Mesenchymal stem cell (in vitro differentiated cells and primary cell): Measurements from ENCODE around the gene ADAM23.

Source experiments
- DNase-seq: peaks from one replicate; pipeline ENCODE4 v3.0.0-alpha.2; 2013
- H2AFZ ChIP-seq: one replicate; pipeline ENCODE4 v1.6.1; 2013; ENCODE audit warnings: low read depth, mild to moderate bottlenecking, control low read depth, inconsistent platforms, low read length, moderate library complexity
- H2AK5ac ChIP-seq: 2 replicates; pipeline ENCODE4 v1.6.1; 2013; ENCODE audit warnings: low read length, moderate library complexity, mild to moderate bottlenecking, inconsistent platforms; ENCODE audit not compliant: severe bottlenecking
- H2BK120ac ChIP-seq: one replicate; pipeline ENCODE4 v1.6.1; 2013; ENCODE audit warnings: low read depth, mild to moderate bottlenecking, inconsistent platforms, low read length, moderate library complexity
- H2BK12ac ChIP-seq, 2 experiments: one replicate each; pipeline ENCODE4 v1.6.1; 2013; ENCODE audit warnings: inconsistent platforms in 2 of 2, low read length in 2 of 2, mild to moderate bottlenecking in 2 of 2, moderate library complexity in 2 of 2, control low read depth in 1 of 2
- H2BK15ac ChIP-seq: one replicate; pipeline ENCODE4 v1.6.1; 2013; ENCODE audit warnings: mild to moderate bottlenecking, low read depth, inconsistent platforms; ENCODE audit not compliant: poor library complexity, severe bottlenecking
- H2BK5ac ChIP-seq: 2 replicates; pipeline ENCODE4 v1.6.1; 2013; ENCODE audit warnings: low read depth, mild to moderate bottlenecking, low read length, control low read depth, inconsistent platforms; ENCODE audit not compliant: poor library complexity, severe bottlenecking
- H3K14ac ChIP-seq, 2 experiments: one replicate each; pipeline ENCODE4 v1.6.1; 2013; ENCODE audit warnings: inconsistent platforms in 2 of 2, low read length in 2 of 2, control low read depth in 1 of 2, mild to moderate bottlenecking in 1 of 2, moderate library complexity in 1 of 2
- H3K18ac ChIP-seq, 2 experiments: one replicate each; pipeline ENCODE4 v1.6.1; 2013; ENCODE audit warnings: inconsistent platforms in 2 of 2, low read length in 2 of 2, control low read depth in 1 of 2, low read depth in 1 of 2, mild to moderate bottlenecking in 1 of 2
- H3K23ac ChIP-seq, 2 experiments: one replicate each; pipeline ENCODE4 v1.6.1; 2013; ENCODE audit warnings: inconsistent platforms in 2 of 2, low read length in 2 of 2, mild to moderate bottlenecking in 2 of 2, moderate library complexity in 2 of 2, control low read depth in 1 of 2
- H3K27ac ChIP-seq: 2 replicates; pipeline ENCODE4 v1.5.1; 2013; ENCODE audit warnings: mild to moderate bottlenecking, moderate library complexity, low read length, control low read depth, inconsistent platforms; ENCODE audit not compliant: poor library complexity, severe bottlenecking
- H3K27me3 ChIP-seq, 2 experiments: 2 replicates each; pipeline versions ENCODE4 v1.6.1 to v1.7.0; 2013; ENCODE audit warnings: low read length in 2 of 2, mild to moderate bottlenecking in 2 of 2, moderate library complexity in 2 of 2, control low read depth in 1 of 2, inconsistent platforms in 1 of 2; ENCODE audit not compliant: control insufficient read depth in 1 of 2, insufficient read depth in 1 of 2
- H3K36me3 ChIP-seq, 2 experiments: 2 replicates each; pipeline versions ENCODE4 v1.6.1 to v1.7.0; 2013; ENCODE audit warnings: low read length in 2 of 2, control low read depth in 1 of 2, inconsistent platforms in 1 of 2, low read depth in 1 of 2, mild to moderate bottlenecking in 1 of 2; ENCODE audit not compliant: insufficient read depth in 2 of 2, control insufficient read depth in 1 of 2
- H3K4ac ChIP-seq, 2 experiments: one replicate each; pipeline ENCODE4 v1.6.1; 2013; ENCODE audit warnings: inconsistent platforms in 2 of 2, low read length in 2 of 2, mild to moderate bottlenecking in 2 of 2, moderate library complexity in 2 of 2, control low read depth in 1 of 2, low read depth in 1 of 2
- H3K4me1 ChIP-seq: 2 replicates; pipeline ENCODE4 v1.6.1; 2013; ENCODE audit warnings: low read depth, low read length, control low read depth; ENCODE audit not compliant: control insufficient read depth, insufficient read depth
- H3K4me2 ChIP-seq: 2 replicates; pipeline ENCODE4 v1.6.1; 2013; ENCODE audit warnings: low read length, mild to moderate bottlenecking, inconsistent platforms; ENCODE audit not compliant: poor library complexity, severe bottlenecking
- H3K4me3 ChIP-seq, 2 experiments: 2 replicates each; pipeline versions ENCODE4 v1.5.1 to v1.7.0; 2013; ENCODE audit warnings: low read length in 2 of 2, mild to moderate bottlenecking in 2 of 2, control low read depth in 1 of 2, low read depth in 1 of 2; ENCODE audit not compliant: insufficient read depth in 1 of 2
- H3K79me1 ChIP-seq: replicated peaks from 2 replicates; pipeline ENCODE4 v1.6.1; 2013; ENCODE audit warnings: mild to moderate bottlenecking, control low read depth, low read length, inconsistent platforms; ENCODE audit not compliant: poor library complexity, severe bottlenecking
- H3K9ac ChIP-seq: 2 replicates; pipeline ENCODE4 v1.7.0; 2013; ENCODE audit warnings: mild to moderate bottlenecking, low read length, moderate library complexity
- H3K9me3 ChIP-seq: 2 replicates; pipeline ENCODE4 v1.7.0; 2013; ENCODE audit warnings: mild to moderate bottlenecking, low read length; ENCODE audit not compliant: control insufficient read depth
- H4K8ac ChIP-seq: one replicate; pipeline ENCODE4 v1.6.1; 2013; ENCODE audit warnings: inconsistent platforms, mild to moderate bottlenecking, low read length, moderate library complexity
- H4K91ac ChIP-seq: one replicate; pipeline ENCODE4 v1.6.1; 2013; ENCODE audit warnings: mild to moderate bottlenecking, low read length, inconsistent platforms
- WGBS: methylation state at CpG from one replicate; pipeline ENCODE4 v1.1.7; 2013; ENCODE audit warnings: mixed read lengths; 5-methylcytosine and 5-hydroxymethylcytosine counted together

Gene ADAM23

GRCh38 chr2:206488053-206488452 lies 44.7 kb downstream of the ADAM23 start:
- H4K91ac ChIP-seq: no peak overlapping the region
- no peak for DNase-seq
- H3K4me1 ChIP-seq: no peaks in the 10 kb centered on the region
- no peaks in the 10 kb centered on the region for H3K79me1 ChIP-seq
- peaks cover 3% of the 10 kb centered on the region for H3K9me3 ChIP-seq
- H3K4me3 ChIP-seq: no peak overlapping the region
- H3K18ac ChIP-seq: no peak overlapping the region
- no peak overlapping the region for H2AFZ ChIP-seq
- no peak overlapping the region for H2BK15ac ChIP-seq
- H3K4me2 ChIP-seq: no peak overlapping the region
- no peak overlapping the region for H2BK5ac ChIP-seq
- no peak overlapping the region for H4K8ac ChIP-seq
- H2BK120ac ChIP-seq: no peak overlapping the region
- no peak overlapping the region for H3K4ac ChIP-seq
- H3K23ac ChIP-seq: no peak overlapping the region
- H3K27me3 ChIP-seq: no peaks in the 10 kb centered on the region
- H2AK5ac ChIP-seq: no peak overlapping the region
- H3K27ac ChIP-seq: no peak overlapping the region
- no peak overlapping the region for H3K9ac ChIP-seq
- no peak overlapping the region for H2BK12ac ChIP-seq
- no peaks in the 10 kb centered on the region for H3K36me3 ChIP-seq
- WGBS: 90% methylated on average over 7 of the region's 7 CpGs
- H3K14ac ChIP-seq: no peak overlapping the region

- Histone ChIP-seq H2BK12ac (no peak overlapping the region), H3K36me3 (no peaks in the 10 kb centered on the region), H2BK15ac (no peak overlapping the region), H2BK120ac (no peak overlapping the region), H3K27ac (no peak overlapping the region), H2BK5ac (no peak overlapping the region), H3K79me1 (no peaks in the 10 kb centered on the region), H3K4me3 (no peak overlapping the region), H3K4me2 (no peak overlapping the region), H3K4ac (no peak overlapping the region), H3K23ac (no peak overlapping the region), H2AK5ac (no peak overlapping the region), H2AFZ (no peak overlapping the region), H3K14ac (no peak overlapping the region), H4K91ac (no peak overlapping the region), H3K18ac (no peak overlapping the region), H4K8ac (no peak overlapping the region), H3K27me3 (no peaks in the 10 kb centered on the region), H3K9me3 (peaks cover 3% of the 10 kb centered on the region), H3K9ac (no peak overlapping the region), H3K4me1 (no peaks in the 10 kb centered on the region)
- WGBS: 95% methylated on average over 1 of the region's 1 CpG
- no peak for DNase-seq
These were observed 45.3 kb downstream of the ADAM23 start for GRCh38 chr2:206488623-206489022.

GRCh38 chr2:206494061-206494460 lies 50.7 kb downstream of the ADAM23 start:
- Histone ChIP-seq H3K14ac (no peak overlapping the region), H2BK12ac (no peak overlapping the region), H2BK5ac (no peak overlapping the region), H4K91ac (no peak overlapping the region), H3K9ac (no peak overlapping the region), H2BK15ac (no peak overlapping the region), H3K27me3 (no peaks in the 10 kb centered on the region), H2AFZ (no peak overlapping the region), H3K36me3 (no peaks in the 10 kb centered on the region), H3K4me2 (no peak overlapping the region), H3K79me1 (no peaks in the 10 kb centered on the region), H3K18ac (no peak overlapping the region), H2AK5ac (no peak overlapping the region), H3K23ac (no peak overlapping the region), H4K8ac (no peak overlapping the region), H3K4ac (no peak overlapping the region), H3K4me1 (no peaks in the 10 kb centered on the region), H3K27ac (no peak overlapping the region), H2BK120ac (no peak overlapping the region), H3K9me3 (peaks cover 3% of the 10 kb centered on the region), H3K4me3 (no peak overlapping the region)
- WGBS: no CpG with 5 or more reads among the region's 1 CpG
- no peak for DNase-seq

- H4K8ac ChIP-seq: no peak overlapping the region
- H2BK15ac ChIP-seq: no peak overlapping the region
- no peaks in the 10 kb centered on the region for H3K4me1 ChIP-seq
- H3K9ac ChIP-seq: no peak overlapping the region
- no peak overlapping the region for H2BK12ac ChIP-seq
- H2AK5ac ChIP-seq: no peak overlapping the region
- H3K27me3 ChIP-seq: no peaks in the 10 kb centered on the region
- H3K79me1 ChIP-seq: no peaks in the 10 kb centered on the region
- no peak overlapping the region for H2AFZ ChIP-seq
- DNase-seq: no peak
- no peak overlapping the region for H3K14ac ChIP-seq
- H2BK120ac ChIP-seq: no peak overlapping the region
- WGBS: 42% methylated on average over 1 of the region's 4 CpGs
- H3K18ac ChIP-seq: no peak overlapping the region
- H3K4me3 ChIP-seq: no peak overlapping the region
- H3K4me2 ChIP-seq: no peak overlapping the region
- no peak overlapping the region for H3K27ac ChIP-seq
- no peaks in the 10 kb centered on the region for H3K36me3 ChIP-seq
- no peak overlapping the region for H3K4ac ChIP-seq
- no peak overlapping the region for H3K23ac ChIP-seq
- no peak overlapping the region for H4K91ac ChIP-seq
- H2BK5ac ChIP-seq: no peak overlapping the region
- H3K9me3 ChIP-seq: no peaks in the 10 kb centered on the region
These were observed 59.4 kb downstream of the ADAM23 start for GRCh38 chr2:206502729-206503128.
